Cerebellar nuclear complex (tissue), 1 donor: ENCODE data around the gene FRY.

ENCODE experiments used
- DNase-seq, 2 experiments: peaks; one replicate each; lab custom pipeline; 2025; lab: John Stamatoyannopoulos, UW

The FRY gene

GRCh38 chr13:32174366-32174765 lies 142.8 kb downstream of the FRY start:
- DNase-seq = no peak

GRCh38 chr13:32175307-32175706 lies 143.7 kb downstream of the FRY start:
- DNase-seq = no peak

GRCh38 chr13:32175943-32176342 lies 144.4 kb downstream of the FRY start:
- DNase-seq = no peak

- no peak for DNase-seq
Observed at GRCh38 chr13:32176696-32177095, 145.1 kb downstream of the FRY start.

- DNase-seq = no peak
Observed at GRCh38 chr13:32178763-32179162, 147.2 kb downstream of the FRY start.

- DNase-seq = no peak
Observed at GRCh38 chr13:32179708-32180107, 148.1 kb downstream of the FRY start.

DNA sequence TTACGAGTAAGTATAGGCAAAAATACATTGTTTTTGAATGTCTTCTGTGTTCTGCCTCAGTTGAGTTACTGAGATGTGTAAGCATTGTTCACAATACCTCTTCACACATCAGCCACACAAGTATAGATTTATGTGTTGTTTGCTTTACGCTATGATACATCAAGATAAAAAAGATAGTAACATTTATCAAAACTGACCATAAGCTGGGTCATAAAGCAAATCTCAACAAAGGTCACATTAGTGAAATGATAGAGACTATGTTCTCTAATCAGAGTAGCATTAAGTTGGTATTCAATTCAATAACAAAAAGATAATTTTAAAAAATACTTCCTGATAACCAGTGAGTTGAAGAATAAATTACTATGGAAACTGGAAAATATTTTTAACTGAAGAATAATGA lies 156.1 kb downstream of the FRY start:
- no peak for DNase-seq

DNA sequence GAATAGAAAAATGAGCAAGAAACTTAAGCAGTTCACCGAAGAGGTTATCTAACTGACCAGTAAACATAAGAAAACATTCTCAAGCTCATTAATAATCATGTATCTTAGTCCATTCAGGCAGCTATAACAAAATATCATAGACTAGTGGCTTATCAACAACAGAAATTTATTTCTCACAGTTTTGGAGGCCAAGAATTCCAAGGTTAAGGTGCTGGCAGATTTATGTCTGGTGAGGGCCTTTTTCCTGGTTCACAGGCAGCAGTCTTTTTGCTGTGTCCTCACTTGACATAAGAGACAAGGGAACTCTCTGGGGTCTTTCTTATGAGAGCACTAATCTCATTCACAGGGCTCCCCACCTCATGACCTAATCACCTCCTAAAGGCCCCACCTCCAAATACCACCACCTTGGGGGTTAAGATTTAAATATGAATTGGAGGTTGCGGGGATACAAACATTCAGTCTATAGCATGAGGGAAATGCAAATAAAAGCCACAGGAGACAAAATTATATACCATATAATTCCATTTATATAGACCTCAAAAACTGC lies 160.0 kb downstream of the FRY start:
- no peak for DNase-seq

- DNase-seq = no peak
Observed at GRCh38 chr13:32195713-32196112, 164.1 kb downstream of the FRY start.

DNA sequence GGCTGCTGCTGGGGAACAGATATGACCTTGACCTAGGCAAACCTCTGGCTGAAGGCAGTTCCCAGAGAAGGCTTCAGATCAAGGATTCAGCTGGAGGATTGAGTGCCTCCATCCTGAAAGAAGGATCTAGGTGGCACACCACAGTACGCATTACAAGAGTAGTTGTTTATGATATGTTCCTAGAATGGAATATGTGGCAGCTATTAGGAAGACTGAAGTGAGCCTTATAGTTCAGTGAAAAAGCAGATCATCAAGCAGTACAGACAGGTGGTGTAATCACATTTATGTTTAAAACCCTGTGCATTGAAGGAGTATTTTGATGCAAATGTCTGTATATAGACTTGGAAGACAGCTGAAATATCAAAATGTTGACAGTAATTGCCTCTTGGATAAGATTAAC lies 167.6 kb downstream of the FRY start:
- no peak for DNase-seq

GRCh38 chr13:32200741-32201140 lies 169.2 kb downstream of the FRY start:
- no peak for DNase-seq

- no peak for DNase-seq
Observed at GRCh38 chr13:32201809-32202208, 170.2 kb downstream of the FRY start.

- no peak for DNase-seq
Observed at GRCh38 chr13:32202268-32202667, 170.7 kb downstream of the FRY start.

DNA sequence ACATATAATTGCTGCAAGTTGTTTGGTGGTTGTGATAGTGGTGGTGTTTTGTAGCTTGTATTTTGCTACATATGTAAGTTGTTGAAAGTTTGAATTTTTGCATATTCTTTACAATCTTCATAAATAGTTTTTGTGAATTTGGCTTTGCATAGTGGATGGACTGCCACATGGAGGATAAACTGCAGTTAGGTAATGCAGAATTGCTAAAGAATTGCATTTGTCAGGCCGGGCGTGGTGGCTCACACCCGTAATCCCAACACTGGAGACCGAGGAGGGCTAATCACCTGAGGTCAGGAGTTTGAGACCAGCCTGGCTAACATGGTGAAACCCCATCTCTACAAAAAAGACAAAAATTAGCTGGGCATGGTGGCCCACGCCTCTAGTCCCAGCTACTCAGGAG lies 171.6 kb downstream of the FRY start:
- no peak for DNase-seq

DNA sequence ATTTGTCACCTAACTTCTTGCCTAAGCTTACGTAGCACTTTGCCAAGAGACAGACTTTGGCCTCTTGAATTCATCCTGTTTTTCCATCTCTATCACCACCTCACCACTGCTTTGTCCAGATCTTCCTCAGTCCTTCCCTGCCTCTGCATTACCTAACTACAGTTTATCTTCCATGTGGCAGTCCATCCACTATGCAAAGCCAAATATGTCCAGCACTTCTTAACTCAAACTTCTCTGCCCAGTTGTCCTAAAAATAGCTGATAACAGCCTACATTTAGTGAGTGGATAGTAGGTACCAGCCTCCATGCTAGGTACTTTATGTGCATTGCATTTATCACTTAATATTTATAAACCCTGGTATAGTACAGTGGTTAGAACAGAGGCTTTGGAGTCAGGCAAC lies 172.2 kb downstream of the FRY start:
- DNase-seq = no peak

- DNase-seq = no peak
Observed at GRCh38 chr13:32205431-32206096, 174.0 kb downstream of the FRY start.

DNA sequence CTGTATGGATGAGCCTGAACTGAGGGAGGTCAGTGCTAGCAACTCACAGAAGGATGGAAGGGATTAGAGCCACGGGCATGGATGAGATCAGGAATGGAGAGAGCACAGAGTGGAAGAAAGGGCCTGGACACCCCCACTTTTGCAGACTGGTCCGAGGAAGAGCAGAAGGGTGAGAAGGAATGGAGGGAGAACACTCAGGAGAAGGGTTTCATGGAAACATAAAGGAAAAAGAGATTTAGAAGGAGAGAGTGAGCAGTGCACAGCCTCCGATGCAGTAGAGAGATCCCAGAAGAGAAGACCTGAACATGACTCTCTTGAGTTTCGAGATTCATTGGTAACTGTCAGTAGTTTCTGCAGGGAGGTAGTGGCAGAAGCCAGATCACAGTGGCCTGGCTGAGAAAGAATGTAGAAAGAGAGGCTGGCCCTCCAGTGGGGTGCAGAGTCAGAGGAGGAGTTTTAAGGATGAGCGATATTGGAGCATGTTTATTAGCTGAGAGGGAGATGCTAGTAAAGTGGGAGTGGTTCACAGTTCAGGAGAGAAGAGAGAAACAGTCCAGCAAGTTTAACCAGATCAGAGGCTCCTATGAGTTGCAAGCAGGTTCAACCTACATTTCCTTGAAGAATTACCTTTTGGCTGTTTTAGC lies 174.6 kb downstream of the FRY start:
- no peak for DNase-seq

GRCh38 chr13:32208860-32209259 lies 177.3 kb downstream of the FRY start:
- DNase-seq = no peak

DNA sequence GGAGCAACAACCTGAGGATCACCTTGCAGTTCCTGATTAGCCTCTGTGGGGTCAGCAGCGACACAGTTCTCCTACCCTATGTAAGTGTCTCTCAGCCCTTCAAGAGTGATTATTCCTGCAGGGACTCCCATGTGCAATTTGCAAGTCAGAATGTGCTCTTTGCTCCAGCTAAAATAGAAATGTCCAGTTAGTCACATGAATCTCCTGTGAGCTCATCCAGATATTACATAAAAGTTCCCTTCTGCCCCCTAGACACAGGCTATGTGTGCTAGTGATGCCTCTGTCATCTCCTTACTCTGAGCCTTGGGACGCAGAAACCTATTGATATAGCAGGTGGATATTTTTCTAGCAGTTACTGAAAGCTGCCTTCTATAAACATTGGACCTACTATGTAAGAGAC lies 178.1 kb downstream of the FRY start:
- DNase-seq = no peak

DNA sequence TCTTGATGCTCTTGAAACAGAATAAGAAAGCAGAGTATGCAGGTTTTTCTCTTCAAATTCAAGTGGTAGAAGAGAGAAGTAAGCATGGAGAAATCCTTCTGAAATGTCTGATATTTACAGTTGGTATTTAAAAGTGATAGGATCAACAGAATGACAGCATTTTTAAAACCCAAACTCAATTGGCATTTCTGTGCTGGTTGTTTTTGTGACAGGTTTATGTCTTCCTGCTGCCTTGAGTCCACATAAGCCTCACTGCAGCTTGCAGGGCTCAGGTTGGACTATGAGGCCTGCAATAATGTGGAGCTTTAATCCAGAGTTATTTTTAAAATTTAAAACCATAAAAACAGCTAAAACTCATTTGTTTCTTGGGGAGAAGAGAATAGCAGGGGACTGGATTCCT lies 178.5 kb downstream of the FRY start:
- DNase-seq = no peak

DNA sequence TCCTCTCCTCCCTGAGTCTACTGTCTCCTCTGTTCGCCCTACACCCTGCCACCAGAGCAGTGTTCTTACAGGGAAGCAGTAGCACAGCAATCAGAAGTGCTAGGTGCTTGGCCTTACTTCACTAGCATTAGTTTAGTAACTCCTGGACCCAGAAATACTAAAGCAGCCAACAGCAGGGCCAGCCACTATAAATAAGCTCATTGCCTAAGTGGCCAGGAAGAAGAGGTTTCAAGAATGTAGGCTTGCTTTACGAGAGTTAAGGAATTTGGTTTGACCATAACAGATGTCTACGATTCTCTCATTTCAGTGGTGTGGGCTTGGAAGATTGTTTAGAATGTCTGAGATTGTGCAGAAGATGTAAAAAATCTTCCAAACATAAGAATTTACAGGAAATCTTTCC lies 180.2 kb downstream of the FRY start:
- no peak for DNase-seq

DNA sequence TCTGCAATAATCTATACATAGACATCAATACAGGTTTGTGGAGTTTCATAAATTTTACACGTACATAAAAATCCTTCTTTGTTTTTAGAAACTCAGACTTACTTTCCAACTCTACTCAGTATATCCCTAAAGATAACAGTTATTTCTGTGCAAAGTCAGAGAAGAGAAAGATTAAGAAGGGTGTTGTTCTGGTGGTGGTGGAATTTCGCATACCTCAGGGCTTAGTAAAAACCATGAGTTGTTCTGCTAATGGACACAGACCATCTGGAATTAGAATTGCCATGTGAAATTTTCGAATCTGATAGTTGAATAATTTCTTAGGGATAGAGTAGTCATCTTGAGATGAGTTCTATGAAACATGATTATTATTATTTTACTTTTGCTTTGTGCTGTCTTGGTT lies 180.8 kb downstream of the FRY start:
- DNase-seq = no peak

DNA sequence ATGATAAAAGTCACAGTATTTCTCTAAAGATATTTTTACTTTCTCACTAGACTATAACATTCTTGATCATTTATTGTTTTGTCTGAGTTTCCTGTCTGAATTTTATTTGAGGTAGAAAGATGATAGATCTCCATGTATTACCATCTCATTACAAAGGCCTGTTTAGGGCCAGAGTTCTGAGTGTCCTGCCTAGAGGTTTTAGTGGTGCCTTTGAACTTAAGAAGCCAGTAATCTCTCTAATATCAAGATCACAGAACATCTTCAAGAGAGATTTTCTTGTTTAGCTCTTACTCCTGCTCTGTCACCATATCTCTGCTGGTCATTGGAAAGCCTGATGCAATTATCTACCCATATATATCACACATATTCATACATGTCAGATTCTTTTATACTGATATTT lies 182.1 kb downstream of the FRY start:
- DNase-seq = no peak

GRCh38 chr13:32214071-32214470 lies 182.5 kb downstream of the FRY start:
- no peak for DNase-seq
